Esophagus squamous epithelium (tissue), 4 donors: ENCODE data around the gene NUP205.

ENCODE experiments used
- POLR2A ChIP-seq, 4 donors: fragments of 450-650 bp; IDR thresholded peaks; one replicate each; pipeline ENCODE4 v1.6.1; 2017; ENCODE audit warnings: antibody characterized with exemption in 4 of 4, mild to moderate bottlenecking in 4 of 4, moderate library complexity in 3 of 4
- TF ChIP-seq, protein P1 (sequence below), 6 experiments: fragments of 450-650 bp in 4 of 6; fragments of 200-600 bp in 2 of 6; sonication (generic) in 2 of 6; IDR thresholded peaks; one replicate each; pipeline ENCODE4 v1.5.1; 2016 to 2019; ENCODE audit warnings: antibody characterized with exemption in 6 of 6, mild to moderate bottlenecking in 4 of 6, moderate library complexity in 4 of 6

GRCh38 chr7:135538376-135538775, 19.3 kb upstream of the NUP205 start:
- no peak for TF ChIP-seq POLR2A (IDR thresholded peaks at IDR 0.05)
- TF ChIP-seq, protein P1, sequence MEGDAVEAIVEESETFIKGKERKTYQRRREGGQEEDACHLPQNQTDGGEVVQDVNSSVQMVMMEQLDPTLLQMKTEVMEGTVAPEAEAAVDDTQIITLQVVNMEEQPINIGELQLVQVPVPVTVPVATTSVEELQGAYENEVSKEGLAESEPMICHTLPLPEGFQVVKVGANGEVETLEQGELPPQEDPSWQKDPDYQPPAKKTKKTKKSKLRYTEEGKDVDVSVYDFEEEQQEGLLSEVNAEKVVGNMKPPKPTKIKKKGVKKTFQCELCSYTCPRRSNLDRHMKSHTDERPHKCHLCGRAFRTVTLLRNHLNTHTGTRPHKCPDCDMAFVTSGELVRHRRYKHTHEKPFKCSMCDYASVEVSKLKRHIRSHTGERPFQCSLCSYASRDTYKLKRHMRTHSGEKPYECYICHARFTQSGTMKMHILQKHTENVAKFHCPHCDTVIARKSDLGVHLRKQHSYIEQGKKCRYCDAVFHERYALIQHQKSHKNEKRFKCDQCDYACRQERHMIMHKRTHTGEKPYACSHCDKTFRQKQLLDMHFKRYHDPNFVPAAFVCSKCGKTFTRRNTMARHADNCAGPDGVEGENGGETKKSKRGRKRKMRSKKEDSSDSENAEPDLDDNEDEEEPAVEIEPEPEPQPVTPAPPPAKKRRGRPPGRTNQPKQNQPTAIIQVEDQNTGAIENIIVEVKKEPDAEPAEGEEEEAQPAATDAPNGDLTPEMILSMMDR (IDR thresholded peaks at IDR 0.05) = no peak
